IPS DF 6.9 (cell line): Measurements from ENCODE around the gene THADA.

Experiments
- DNase-seq: peaks from one replicate; pipeline ENCODE4 v3.0.0-alpha.2; 2013; ENCODE audit warnings: low read depth, low spot score
- H3K27ac ChIP-seq: one replicate; pipeline ENCODE4 v1.5.1; 2013; ENCODE audit warnings: low read length, control low read depth
- H3K27me3 ChIP-seq: 2 replicates; pipeline ENCODE4 v1.6.1; 2013; ENCODE audit warnings: mild to moderate bottlenecking, low read length; ENCODE audit not compliant: control insufficient read depth, insufficient read depth
- H3K36me3 ChIP-seq: 2 replicates; pipeline ENCODE4 v1.6.1; 2013; ENCODE audit warnings: low read length; ENCODE audit not compliant: control insufficient read depth, insufficient read depth
- H3K4me1 ChIP-seq: 2 replicates; pipeline ENCODE4 v1.6.1; 2013; ENCODE audit warnings: low read length; ENCODE audit not compliant: control insufficient read depth, insufficient read depth
- H3K4me3 ChIP-seq: 2 replicates; pipeline ENCODE4 v1.5.1; 2013; ENCODE audit warnings: mild to moderate bottlenecking, low read length
- H3K9me3 ChIP-seq: 2 replicates; pipeline ENCODE4 v1.6.1; 2013; ENCODE audit warnings: low read length, inconsistent platforms; ENCODE audit not compliant: control insufficient read depth, insufficient read depth
- WGBS: extraction: QIAGEN DNeasy Blood & Tissue Kit; methylation state at CpG from one replicate; pipeline ENCODE4 v1.1.7; 2013; ENCODE audit warnings: mixed read lengths, missing lambda C conversion rate; ENCODE audit not compliant: insufficient read length, insufficient coverage; 5-methylcytosine and 5-hydroxymethylcytosine counted together

The THADA gene

DNA sequence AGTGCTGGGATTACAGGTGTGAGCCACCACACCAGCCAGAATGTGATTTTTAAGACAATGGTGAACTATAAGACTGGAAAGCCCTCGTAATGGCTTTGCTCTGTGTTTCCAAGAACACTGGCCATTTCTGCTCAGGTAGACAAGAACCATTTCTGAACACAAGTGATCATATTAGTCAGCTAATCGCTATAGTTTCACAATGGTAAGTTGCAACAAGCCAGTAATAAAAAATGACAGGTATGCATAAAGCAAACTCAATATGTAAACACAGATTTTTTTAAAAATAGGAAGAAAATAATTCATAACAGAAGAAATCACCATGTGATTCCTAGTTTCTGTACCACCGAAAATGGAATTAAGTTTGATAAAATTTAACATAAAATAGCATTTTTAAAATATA is 166.5 kb downstream of the THADA start:
- WGBS, result no CpG with 5 or more reads among the region's 3 CpGs
- no peak for DNase-seq

DNA sequence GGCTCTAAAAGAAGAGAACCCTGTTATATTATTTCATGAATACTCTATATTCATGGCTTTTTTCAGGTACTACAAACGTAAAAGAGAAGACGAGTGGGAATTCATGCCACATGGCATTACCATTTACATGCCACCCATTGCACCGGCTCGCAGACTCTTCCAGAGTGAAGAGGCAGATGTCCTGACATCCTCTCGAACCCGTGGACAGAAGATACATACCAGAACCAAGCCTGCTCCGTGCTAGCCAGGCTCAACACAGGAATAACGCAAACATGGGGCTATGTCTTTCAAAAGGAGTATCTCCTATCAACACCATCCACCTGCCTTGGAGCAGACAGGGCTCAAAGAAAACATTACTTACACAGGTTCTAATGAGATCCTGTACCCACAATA is 168.8 kb downstream of the THADA start:
- Histone ChIP-seq H3K4me1 (no peaks in the 10 kb centered on the region), H3K36me3 (no peaks in the 10 kb centered on the region), H3K27ac (no peak overlapping the region), H3K9me3 (no peaks in the 10 kb centered on the region), H3K4me3 (no peak overlapping the region), H3K27me3 (no peaks in the 10 kb centered on the region)
- no CpG with 5 or more reads among the region's 8 CpGs for WGBS
- DNase-seq, result no peak

More for the DNA sequence above, 166.5 kb downstream of the THADA start:
- no peaks in the 10 kb centered on the region for H3K9me3 ChIP-seq
- H3K27ac ChIP-seq, result no peak overlapping the region
- no peak overlapping the region for H3K4me3 ChIP-seq
- H3K4me1 ChIP-seq, result no peaks in the 10 kb centered on the region
- no peaks in the 10 kb centered on the region for H3K27me3 ChIP-seq
- no peaks in the 10 kb centered on the region for H3K36me3 ChIP-seq

DNA sequence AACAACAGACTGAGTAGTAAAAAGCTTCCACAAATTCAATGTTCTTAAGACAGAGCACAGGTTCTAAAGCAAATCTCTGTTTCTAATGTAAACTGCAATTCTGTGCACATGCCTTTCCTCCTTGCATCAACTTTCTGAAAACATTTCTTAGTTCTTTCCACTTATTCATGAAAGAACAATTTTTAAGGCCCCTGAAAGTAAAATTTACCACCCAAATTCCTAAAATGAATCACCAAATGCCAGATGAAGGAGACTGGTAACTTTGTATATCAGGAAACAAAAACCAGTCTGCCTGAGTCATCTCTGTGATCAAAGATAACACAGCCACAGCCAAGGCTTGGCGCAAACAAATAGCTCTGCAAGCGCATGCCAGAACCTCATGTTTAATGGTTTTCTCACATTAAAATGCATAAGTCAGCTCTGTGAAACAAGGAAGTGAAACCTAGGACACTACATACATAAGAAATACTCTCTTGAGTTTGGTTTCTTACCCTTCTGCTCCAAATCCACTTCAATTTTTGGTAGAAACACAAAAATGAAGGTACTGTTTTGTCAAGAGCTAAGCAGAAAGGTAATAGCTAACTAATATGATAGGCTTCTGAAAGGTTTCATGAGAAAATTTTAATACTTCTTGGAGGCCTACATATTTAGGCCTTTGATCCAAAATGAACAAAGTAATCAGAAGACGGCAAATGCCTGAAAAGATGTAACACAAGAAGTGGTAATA is 169.4 kb downstream of the THADA start:
- no peaks in the 10 kb centered on the region for H3K36me3 ChIP-seq
- H3K9me3 ChIP-seq, result no peaks in the 10 kb centered on the region
- H3K27ac ChIP-seq, result no peak overlapping the region
- no CpG with 5 or more reads among the region's 3 CpGs for WGBS
- H3K4me3 ChIP-seq, result no peak overlapping the region
- no peak for DNase-seq
- H3K4me1 ChIP-seq, result no peaks in the 10 kb centered on the region
- H3K27me3 ChIP-seq, result no peaks in the 10 kb centered on the region

DNA sequence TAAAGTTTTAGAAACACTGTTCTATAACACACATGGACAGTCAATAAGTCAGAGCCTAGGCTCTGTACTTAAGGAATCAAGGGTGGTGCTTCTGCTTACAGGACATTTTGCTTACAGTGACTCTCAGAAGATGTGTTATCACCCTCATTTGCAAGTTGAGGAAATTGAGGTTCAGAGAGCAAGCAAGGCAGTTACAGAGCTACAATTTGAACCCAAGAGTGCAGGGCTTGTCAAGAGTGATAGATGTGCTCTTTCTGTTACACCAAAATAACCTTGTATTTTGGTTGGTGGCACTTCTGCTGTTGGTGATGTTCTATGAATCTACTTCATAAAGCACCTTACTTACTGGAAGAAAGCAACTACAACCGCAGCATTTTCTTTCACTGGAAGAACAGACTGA is 170.2 kb downstream of the THADA start:
- DNase-seq, result no peak
- Histone ChIP-seq H3K27ac (no peak overlapping the region), H3K9me3 (no peaks in the 10 kb centered on the region), H3K4me1 (no peaks in the 10 kb centered on the region), H3K36me3 (no peaks in the 10 kb centered on the region), H3K27me3 (no peaks in the 10 kb centered on the region), H3K4me3 (no peak overlapping the region)
- no CpG with 5 or more reads among the region's 1 CpG for WGBS

DNA sequence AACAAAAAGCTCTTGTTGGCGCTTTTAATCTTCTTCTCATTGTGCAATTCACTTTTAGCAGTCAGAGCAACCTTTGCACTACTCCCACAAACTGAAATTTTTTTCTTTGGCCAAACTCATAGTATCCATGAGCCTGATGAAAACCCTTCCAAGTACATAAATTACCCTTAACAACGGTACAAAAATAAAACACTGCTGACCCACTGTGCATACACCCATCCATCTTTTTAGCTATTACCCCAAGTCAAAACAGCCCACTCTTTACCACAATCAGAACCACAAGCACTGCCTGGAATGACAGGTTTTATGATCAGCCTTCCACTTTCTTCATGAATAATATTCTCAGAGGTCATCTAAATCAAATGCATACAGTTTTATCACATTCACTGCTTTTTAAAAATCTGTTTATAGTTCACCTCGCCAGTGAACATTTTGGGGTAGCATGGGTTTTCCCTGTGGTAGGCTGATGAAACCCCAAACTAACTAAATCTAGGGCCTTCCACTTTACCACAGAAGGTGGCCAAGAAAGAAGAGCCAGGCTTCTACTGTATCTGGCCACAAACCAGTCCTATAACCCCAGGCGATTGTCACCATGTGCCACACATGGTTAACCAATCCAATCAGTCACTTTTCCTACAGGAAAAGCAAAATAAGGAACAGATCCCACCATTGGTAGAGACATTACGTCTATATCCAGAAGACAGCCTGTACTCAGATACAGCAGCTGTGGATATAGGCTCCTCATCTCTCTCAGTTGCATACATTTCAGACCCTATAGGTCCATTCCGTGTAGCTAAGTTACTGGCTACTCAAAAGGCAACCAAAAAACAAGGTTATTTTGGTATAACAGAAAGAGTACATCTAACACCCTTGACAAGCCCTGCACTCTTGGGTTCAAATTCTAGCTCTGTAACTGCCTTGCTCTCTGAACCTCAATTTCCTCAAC is 171.3 kb downstream of the THADA start:
- no peak for DNase-seq
- no CpG with 5 or more reads among the region's 6 CpGs for WGBS
- no peak overlapping the region for H3K27ac ChIP-seq
- H3K4me1 ChIP-seq, result no peaks in the 10 kb centered on the region
- no peaks in the 10 kb centered on the region for H3K9me3 ChIP-seq
- H3K4me3 ChIP-seq, result no peak overlapping the region
- no peaks in the 10 kb centered on the region for H3K27me3 ChIP-seq
- H3K36me3 ChIP-seq, result no peaks in the 10 kb centered on the region

DNA sequence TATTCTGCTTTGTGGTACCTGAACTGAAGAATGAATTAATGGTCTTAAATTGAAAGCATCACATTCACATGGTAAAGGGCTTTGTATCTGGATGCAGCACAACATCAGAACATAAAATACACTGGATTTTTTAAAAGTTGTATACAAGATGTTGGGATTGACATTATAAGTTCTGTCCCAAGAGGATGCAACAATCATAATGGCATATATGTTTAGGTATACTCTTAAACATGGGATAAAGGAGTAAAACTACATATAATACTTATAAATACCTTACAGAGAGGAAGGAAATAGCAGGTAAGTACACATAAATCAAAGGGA is 171.9 kb downstream of the THADA start:
- Histone ChIP-seq H3K4me1 (no peaks in the 10 kb centered on the region), H3K27me3 (no peaks in the 10 kb centered on the region), H3K36me3 (no peaks in the 10 kb centered on the region), H3K9me3 (no peaks in the 10 kb centered on the region), H3K27ac (no peak overlapping the region), H3K4me3 (no peak overlapping the region)
- DNase-seq, result no peak

DNA sequence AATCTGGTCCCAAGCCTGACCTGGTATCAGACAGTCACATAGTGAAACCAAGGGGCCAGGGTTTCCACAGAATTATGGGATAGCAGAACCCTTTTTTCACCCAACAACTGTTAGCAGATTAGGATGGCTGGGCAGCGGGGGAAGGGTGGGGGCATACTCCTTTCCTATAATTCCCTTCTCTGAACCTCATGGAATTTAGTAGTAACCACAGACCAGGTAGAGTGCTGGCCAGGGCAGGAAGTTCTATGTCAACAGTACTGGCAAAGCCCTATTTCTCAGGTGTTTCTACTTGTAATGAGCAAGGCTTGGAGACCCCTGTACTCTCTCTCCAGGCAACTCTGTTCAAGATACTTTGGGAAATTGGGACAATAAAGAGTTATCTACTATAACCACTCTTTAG is 174.6 kb downstream of the THADA start:
- Histone ChIP-seq H3K4me3 (no peak overlapping the region), H3K27ac (no peak overlapping the region), H3K4me1 (no peaks in the 10 kb centered on the region), H3K36me3 (no peaks in the 10 kb centered on the region), H3K27me3 (no peaks in the 10 kb centered on the region), H3K9me3 (no peaks in the 10 kb centered on the region)
- WGBS, result no CpG with 5 or more reads among the region's 1 CpG
- DNase-seq, result no peak

DNA sequence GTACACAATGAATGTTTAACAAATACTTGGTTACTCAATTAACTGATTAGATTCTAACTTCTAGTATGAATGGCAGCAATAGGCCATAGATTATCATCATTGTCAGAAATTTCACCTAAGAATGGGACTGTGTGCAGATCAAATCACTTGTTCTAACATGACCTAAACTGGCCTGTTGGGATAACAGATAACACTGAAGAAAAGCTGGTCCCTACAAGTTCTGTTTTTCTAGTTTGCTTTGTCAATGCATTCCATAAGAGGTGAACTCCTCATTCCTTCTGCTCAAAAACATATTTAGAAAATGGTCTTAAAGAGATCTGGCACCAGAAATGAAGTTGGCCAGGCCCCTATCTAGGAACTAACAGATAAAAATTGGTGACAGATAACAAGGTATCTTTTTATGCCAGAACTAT is 175.4 kb downstream of the THADA start:
- no peaks in the 10 kb centered on the region for H3K36me3 ChIP-seq
- no peaks in the 10 kb centered on the region for H3K27me3 ChIP-seq
- DNase-seq, result no peak
- H3K4me3 ChIP-seq, result no peak overlapping the region
- no peaks in the 10 kb centered on the region for H3K4me1 ChIP-seq
- H3K27ac ChIP-seq, result no peak overlapping the region
- no peaks in the 10 kb centered on the region for H3K9me3 ChIP-seq

DNA sequence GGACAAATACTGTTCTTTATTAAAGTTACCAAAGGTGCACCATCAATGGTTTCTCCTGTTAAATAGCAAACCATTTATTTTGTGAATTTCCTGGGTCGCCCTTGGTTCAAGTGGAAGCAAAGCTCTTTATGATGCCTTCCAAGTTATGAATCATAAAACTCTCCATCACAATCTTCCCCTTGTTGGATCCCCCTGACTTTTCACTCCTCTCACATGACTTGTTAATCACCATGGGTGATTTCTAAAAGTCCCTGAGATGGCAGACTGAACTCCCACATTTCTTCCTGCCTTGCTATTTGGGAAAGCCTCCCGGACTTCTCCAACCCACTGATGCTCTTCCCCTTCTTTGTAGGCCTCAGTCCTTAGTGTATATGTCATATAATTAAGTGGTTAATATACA is 176.0 kb downstream of the THADA start:
- H3K4me1 ChIP-seq, result no peaks in the 10 kb centered on the region
- no peak overlapping the region for H3K27ac ChIP-seq
- no CpG with 5 or more reads among the region's 2 CpGs for WGBS
- no peaks in the 10 kb centered on the region for H3K27me3 ChIP-seq
- no peaks in the 10 kb centered on the region for H3K9me3 ChIP-seq
- no peak for DNase-seq
- H3K36me3 ChIP-seq, result no peaks in the 10 kb centered on the region
- H3K4me3 ChIP-seq, result no peak overlapping the region

DNA sequence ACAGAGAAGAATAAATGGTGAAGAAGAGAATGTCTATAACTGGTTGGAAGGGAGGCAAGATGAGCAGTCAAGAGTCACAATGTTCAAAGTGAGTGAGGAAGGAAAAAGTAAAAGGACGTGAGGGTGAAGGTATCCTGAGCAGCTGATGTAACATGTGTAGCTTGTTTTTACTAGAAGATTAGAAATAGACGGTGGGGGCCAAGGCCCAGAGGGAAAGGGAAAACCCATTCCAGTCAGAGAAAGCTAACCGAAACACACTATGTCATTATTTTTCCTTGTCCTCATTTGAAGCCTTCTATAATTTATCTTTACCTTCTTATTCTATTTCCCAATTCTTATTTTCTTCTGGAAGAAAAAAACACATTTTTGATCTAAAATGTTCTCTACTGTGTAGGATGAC is 176.6 kb downstream of the THADA start:
- DNase-seq, result no peak
- WGBS, result 100% methylated on average over 1 of the region's 3 CpGs
- H3K4me3 ChIP-seq, result no peak overlapping the region
- H3K4me1 ChIP-seq, result no peaks in the 10 kb centered on the region
- no peak overlapping the region for H3K27ac ChIP-seq
- H3K9me3 ChIP-seq, result no peaks in the 10 kb centered on the region
- no peaks in the 10 kb centered on the region for H3K36me3 ChIP-seq
- H3K27me3 ChIP-seq, result no peaks in the 10 kb centered on the region

DNA sequence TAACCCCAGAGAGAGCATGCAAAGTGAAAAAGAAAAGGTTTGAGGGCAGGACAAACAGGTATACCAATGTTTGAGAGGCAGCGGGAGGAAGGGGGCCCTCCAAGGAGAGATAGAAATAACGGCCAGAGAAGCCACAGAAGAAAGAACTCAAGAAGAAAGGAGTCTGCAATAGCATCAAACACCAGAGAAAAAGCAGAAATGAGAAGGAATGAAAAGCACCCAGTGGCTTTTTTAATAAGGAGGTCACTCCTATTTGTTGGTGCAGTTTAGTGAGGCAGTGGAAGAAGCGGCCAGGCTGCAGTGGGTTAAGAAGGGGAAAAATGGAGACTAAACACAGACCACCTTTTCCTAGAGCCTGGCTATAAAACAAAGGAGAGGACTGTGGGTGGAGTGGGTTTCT is 177.2 kb downstream of the THADA start:
- DNase-seq, result no peak
- no peaks in the 10 kb centered on the region for H3K36me3 ChIP-seq

More for the DNA sequence above, 177.2 kb downstream of the THADA start:
- Histone ChIP-seq H3K9me3 (no peaks in the 10 kb centered on the region), H3K27ac (no peak overlapping the region), H3K4me1 (no peaks in the 10 kb centered on the region), H3K4me3 (no peak overlapping the region), H3K27me3 (no peaks in the 10 kb centered on the region)
- no CpG with 5 or more reads among the region's 3 CpGs for WGBS
